Panc1 (cell line): Measurements from ENCODE around the gene PLA2G5. TPM values are rescaled to one million over a fixed set of nuclear protein-coding genes. Genes with fewer than 3 reads are reported as not detected.
"Not testable (repeated sequence)": the region's sequence is repeated elsewhere in the genome, so short reads cannot be mapped to it uniquely, and the experiment has no call there.

Source experiments
- ATAC-seq: fragments of 200-7000 bp; cut with Tn5 transposase; 2 replicates; pipeline ENCODE4 v1.9.1; 2020; ENCODE audit warnings: mild to moderate bottlenecking, moderate library complexity
- BruUV-seq: library from RNA; stranded (reverse); fragments of 400-500 nt; replicated peaks from 2 replicates; lab custom pipeline; 2021; lab: Mats Ljungman, UMichigan
- CTCF ChIA-PET: fragments of 300-600 bp; sonication (Branson Sonifier 250); formaldehyde crosslinking; loops from one replicate; lab custom pipeline; 2022; ENCODE audit warnings: antibody characterized with exemption; lab: Charles Lee
- POLR2A ChIA-PET: fragments of 300-600 bp; sonication (Branson Sonifier 250); formaldehyde crosslinking; loops from one replicate; lab custom pipeline; 2022; ENCODE audit warnings: antibody characterized with exemption; lab: Charles Lee
- DNase-seq: peaks from one replicate; pipeline ENCODE4 v3.0.0-alpha.2; 2010; ENCODE audit warnings: low read depth, low spot score
- H3K27ac ChIP-seq: 2 replicates; pipeline ENCODE4 v1.5.1; 2011; ENCODE audit warnings: mild to moderate bottlenecking, low read length, inconsistent platforms
- H3K27me3 ChIP-seq: fragments of 200-500 bp; sonication (Bioruptor generic); 2 replicates; pipeline ENCODE4 v1.6.0; 2014; ENCODE audit warnings: low read length, inconsistent platforms; ENCODE audit not compliant: control insufficient read depth, insufficient read depth
- H3K36me3 ChIP-seq: fragments of 200-500 bp; sonication (Bioruptor generic); 2 replicates; pipeline ENCODE4 v1.5.1; 2014; ENCODE audit warnings: inconsistent platforms, mild to moderate bottlenecking, low read length, moderate library complexity; ENCODE audit not compliant: control insufficient read depth, insufficient read depth
- H3K4me1 ChIP-seq: 2 replicates; pipeline ENCODE4 v1.5.1; 2011; ENCODE audit warnings: inconsistent platforms, mild to moderate bottlenecking, low read length, moderate library complexity; ENCODE audit not compliant: control insufficient read depth, insufficient read depth
- H3K4me3 ChIP-seq, 2 experiments: 2 replicates each; pipeline ENCODE4 v1.5.1; 2011 to 2012; ENCODE audit warnings: low read depth in 2 of 2, low read length in 2 of 2, mild to moderate bottlenecking in 2 of 2, inconsistent platforms in 1 of 2, moderate library complexity in 1 of 2
- H3K9me3 ChIP-seq: fragments of 200-500 bp; sonication (Bioruptor generic); 2 replicates; pipeline ENCODE4 v1.5.1; 2014; ENCODE audit warnings: low read depth, mild to moderate bottlenecking, inconsistent platforms, low read length, moderate library complexity; ENCODE audit not compliant: control insufficient read depth, insufficient read depth
- CTCF ChIP-seq: fragments of 450-650 bp; IDR thresholded peaks from 2 replicates; pipeline ENCODE4 v1.5.1; 2017; ENCODE audit warnings: mild to moderate bottlenecking
- POLR2AphosphoS5 ChIP-seq: IDR thresholded peaks from 2 replicates; pipeline ENCODE4 v1.6.1; 2012; ENCODE audit warnings: mild to moderate bottlenecking, low read depth, low read length, moderate library complexity
- REST ChIP-seq, 2 experiments: IDR thresholded peaks; 2 replicates each; pipeline ENCODE4 v1.6.1; 2011 to 2012; ENCODE audit warnings: low read depth in 2 of 2, control low read depth in 1 of 2, low read length in 1 of 2, mild to moderate bottlenecking in 1 of 2, moderate library complexity in 1 of 2; ENCODE audit not compliant: insufficient read depth in 1 of 2
- SIN3A ChIP-seq: IDR thresholded peaks from 2 replicates; pipeline ENCODE4 v1.6.1; 2012; ENCODE audit warnings: low read depth, mild to moderate bottlenecking, low read length, moderate library complexity, borderline replicate concordance; ENCODE audit not compliant: insufficient read depth
- TCF7L2 ChIP-seq: IDR thresholded peaks from 2 replicates; pipeline ENCODE4 v1.6.1; 2011; ENCODE audit warnings: mild to moderate bottlenecking, low read depth, low read length, inconsistent platforms
- in situ Hi-C: cut with HindIII; loops from 2 replicates; pipeline ENCODE4 v1.10.0; 2016; ENCODE audit warnings: low sequenced_read_pairs, low pct_unique_long_range_greater_than_20kb
- intact Hi-C: fragments of 100-400 bp; cut with micrococcal nuclease; formaldehyde crosslinking; loops from one replicate; pipeline ENCODE4 v1.10.0; 2022; ENCODE audit not compliant: unreplicated experiment
- total RNA-seq: library from RNA; stranded (reverse); gene quantifications from one replicate; pipeline ENCODE4 v1.2.1, GENCODE V29; 2021; ENCODE audit not compliant: unreplicated experiment

The PLA2G5 gene
- total RNA-seq, 1 experiment from 2014 or later = not detected

- H3K36me3 ChIP-seq = no peaks in the 10 kb centered on the region
- no peak for ATAC-seq
- ChIA-PET CTCF (no interaction called here), POLR2A (interaction anchor here (0.6 kb wide), 1 partner anchor 73 kb away, joined by 4 read pairs; no protein-coding TSS in a partner anchor)
- no peak for DNase-seq
- no peak overlapping the region for H3K27ac ChIP-seq
- H3K4me1 ChIP-seq = no peaks in the 10 kb centered on the region
- H3K4me3 ChIP-seq = no peak overlapping the region
- in situ Hi-C loops = no loop called here
- H3K9me3 ChIP-seq = no peaks in the 10 kb centered on the region
- BruUV-seq = no TSS peak
- TF ChIP-seq SIN3A = no peak
- TF ChIP-seq POLR2AphosphoS5 = no peak
- no peak for TF ChIP-seq CTCF
- no peak for TF ChIP-seq TCF7L2
- TF ChIP-seq REST (IDR thresholded peaks at IDR 0.05; ENCODE audit: insufficient read depth in 1 of 2, low read depth in 2 of 2, low read length in 1 of 2) = no peak
- H3K27me3 ChIP-seq = peaks cover 4% of the 10 kb centered on the region; the same call in 1 of the 2 replicates
- intact Hi-C loops = no loop called here
These were observed 11.5 kb upstream of the PLA2G5 start for GRCh38 chr1:20058531-20058930.

GRCh38 chr1:20059847-20060246 is 10.1 kb upstream of the PLA2G5 start:
- in situ Hi-C loops = no loop called here
- DNase-seq (no peak), ATAC-seq (no peak)
- Histone ChIP-seq H3K27ac (no peak overlapping the region), H3K36me3 (no peaks in the 10 kb centered on the region), H3K9me3 (no peaks in the 10 kb centered on the region), H3K4me1 (no peaks in the 10 kb centered on the region), H3K27me3 (no peaks in the 10 kb centered on the region; the same call in 1 of the 2 replicates), H3K4me3 (no peak overlapping the region)
- CTCF ChIA-PET = interaction anchor here (0.7 kb wide), 1 partner anchor 64 kb away, joined by 11 read pairs; no protein-coding TSS in a partner anchor
- intact Hi-C loops = no loop called here
- POLR2A ChIA-PET = no interaction called here
- no peak for TF ChIP-seq CTCF
- TF ChIP-seq SIN3A = no peak
- TF ChIP-seq POLR2AphosphoS5 = no peak
- no peak for TF ChIP-seq REST (IDR thresholded peaks at IDR 0.05; ENCODE audit: insufficient read depth in 1 of 2, low read depth in 2 of 2, low read length in 1 of 2)
- TF ChIP-seq TCF7L2 = no peak
- BruUV-seq = no TSS peak

- H3K9me3 ChIP-seq, POLR2A ChIA-PET, H3K27me3 ChIP-seq, BruUV-seq, H3K4me3 ChIP-seq, intact Hi-C loops, DNase-seq, in situ Hi-C loops, H3K36me3 ChIP-seq, ATAC-seq, H3K27ac ChIP-seq, H3K4me1 ChIP-seq: not testable (repeated sequence)
- CTCF ChIA-PET = interaction anchor here (0.7 kb wide), 1 partner anchor 63 kb away, joined by 11 read pairs; no protein-coding TSS in a partner anchor
These were observed 9.2 kb upstream of the PLA2G5 start for GRCh38 chr1:20060791-20061190.
